WERI-Rb-1 (cell line): ENCODE data around the gene FIBCD1.

Experiments used
- DNase-seq: peaks from one replicate; pipeline ENCODE4 v3.0.0-alpha.2; 2020
- H3K27ac ChIP-seq: fragments of 250-450 bp; sonication (Bioruptor Pico); 2 replicates; pipeline ENCODE4 v1.5.1; 2020; ENCODE audit warnings: mild to moderate bottlenecking, moderate library complexity
- H3K27me3 ChIP-seq: fragments of 250-450 bp; sonication (Bioruptor Pico); 2 replicates; pipeline ENCODE4 v1.5.1; 2021; ENCODE audit warnings: mild to moderate bottlenecking, low read depth, moderate library complexity; ENCODE audit not compliant: insufficient read depth, severe bottlenecking
- H3K36me3 ChIP-seq: fragments of 250-450 bp; sonication (Bioruptor Pico); 2 replicates; pipeline ENCODE4 v1.5.1; 2020; ENCODE audit warnings: mild to moderate bottlenecking, moderate library complexity
- H3K4me3 ChIP-seq: 2 replicates; pipeline ENCODE4 v1.5.1; 2011; ENCODE audit warnings: low read depth, mild to moderate bottlenecking, control low read depth, low read length
- H3K9me3 ChIP-seq: fragments of 250-450 bp; sonication (Bioruptor Pico); 2 replicates; pipeline ENCODE4 v1.5.1; 2021; ENCODE audit warnings: mild to moderate bottlenecking, moderate library complexity; ENCODE audit not compliant: severe bottlenecking
- TF ChIP-seq, protein P1 (sequence below): IDR thresholded peaks from 2 replicates; pipeline ENCODE4 v1.5.1; 2011; ENCODE audit warnings: low read depth, mild to moderate bottlenecking, control low read depth, inconsistent platforms, low read length

Gene FIBCD1

DNA sequence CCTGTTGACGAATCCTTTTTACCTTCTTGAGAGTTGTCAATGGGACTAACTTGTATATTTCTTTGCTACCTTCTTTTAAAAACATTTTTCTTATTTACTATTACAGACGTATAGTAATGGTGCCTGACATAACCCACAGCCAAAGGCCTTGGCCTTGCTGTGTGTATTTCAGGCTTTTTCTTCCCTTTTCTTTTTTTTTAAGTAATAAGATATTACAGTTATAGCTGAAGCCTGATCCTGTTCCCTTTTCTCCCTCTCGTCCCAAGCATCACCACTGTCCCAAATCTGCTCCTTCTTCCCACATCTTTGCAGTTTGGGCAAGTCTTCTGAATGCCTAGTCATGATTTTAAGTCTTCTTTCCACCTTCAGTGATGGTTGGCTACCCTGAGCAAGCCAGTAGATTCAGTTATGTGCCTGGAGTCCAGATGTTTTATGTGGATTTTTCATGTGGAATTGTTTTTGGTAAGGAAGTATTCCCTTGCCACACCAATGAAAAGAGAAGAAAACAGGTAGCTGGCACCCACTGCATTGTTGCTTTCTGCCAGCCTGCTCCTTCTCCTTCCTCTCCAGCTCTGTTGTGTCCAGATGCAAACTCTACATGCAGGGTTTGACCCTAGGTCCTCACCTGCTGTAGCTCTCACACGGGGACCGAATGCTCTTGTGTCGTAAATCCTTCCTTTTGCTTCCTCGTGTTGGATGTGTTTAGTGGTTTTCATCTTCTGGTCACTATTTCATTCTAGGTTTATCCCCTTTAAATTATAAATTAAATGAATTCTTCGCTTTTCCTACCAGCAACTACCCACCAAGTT lies 77.5 kb downstream of the FIBCD1 start:
- Histone ChIP-seq H3K9me3 (no peaks in the 10 kb centered on the region), H3K27ac (no peak overlapping the region), H3K36me3 (peaks cover 94% of the 10 kb centered on the region), H3K27me3 (no peaks in the 10 kb centered on the region), H3K4me3 (no peak overlapping the region)
- no peak for DNase-seq
- TF ChIP-seq, protein P1, sequence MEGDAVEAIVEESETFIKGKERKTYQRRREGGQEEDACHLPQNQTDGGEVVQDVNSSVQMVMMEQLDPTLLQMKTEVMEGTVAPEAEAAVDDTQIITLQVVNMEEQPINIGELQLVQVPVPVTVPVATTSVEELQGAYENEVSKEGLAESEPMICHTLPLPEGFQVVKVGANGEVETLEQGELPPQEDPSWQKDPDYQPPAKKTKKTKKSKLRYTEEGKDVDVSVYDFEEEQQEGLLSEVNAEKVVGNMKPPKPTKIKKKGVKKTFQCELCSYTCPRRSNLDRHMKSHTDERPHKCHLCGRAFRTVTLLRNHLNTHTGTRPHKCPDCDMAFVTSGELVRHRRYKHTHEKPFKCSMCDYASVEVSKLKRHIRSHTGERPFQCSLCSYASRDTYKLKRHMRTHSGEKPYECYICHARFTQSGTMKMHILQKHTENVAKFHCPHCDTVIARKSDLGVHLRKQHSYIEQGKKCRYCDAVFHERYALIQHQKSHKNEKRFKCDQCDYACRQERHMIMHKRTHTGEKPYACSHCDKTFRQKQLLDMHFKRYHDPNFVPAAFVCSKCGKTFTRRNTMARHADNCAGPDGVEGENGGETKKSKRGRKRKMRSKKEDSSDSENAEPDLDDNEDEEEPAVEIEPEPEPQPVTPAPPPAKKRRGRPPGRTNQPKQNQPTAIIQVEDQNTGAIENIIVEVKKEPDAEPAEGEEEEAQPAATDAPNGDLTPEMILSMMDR: no peak

DNA sequence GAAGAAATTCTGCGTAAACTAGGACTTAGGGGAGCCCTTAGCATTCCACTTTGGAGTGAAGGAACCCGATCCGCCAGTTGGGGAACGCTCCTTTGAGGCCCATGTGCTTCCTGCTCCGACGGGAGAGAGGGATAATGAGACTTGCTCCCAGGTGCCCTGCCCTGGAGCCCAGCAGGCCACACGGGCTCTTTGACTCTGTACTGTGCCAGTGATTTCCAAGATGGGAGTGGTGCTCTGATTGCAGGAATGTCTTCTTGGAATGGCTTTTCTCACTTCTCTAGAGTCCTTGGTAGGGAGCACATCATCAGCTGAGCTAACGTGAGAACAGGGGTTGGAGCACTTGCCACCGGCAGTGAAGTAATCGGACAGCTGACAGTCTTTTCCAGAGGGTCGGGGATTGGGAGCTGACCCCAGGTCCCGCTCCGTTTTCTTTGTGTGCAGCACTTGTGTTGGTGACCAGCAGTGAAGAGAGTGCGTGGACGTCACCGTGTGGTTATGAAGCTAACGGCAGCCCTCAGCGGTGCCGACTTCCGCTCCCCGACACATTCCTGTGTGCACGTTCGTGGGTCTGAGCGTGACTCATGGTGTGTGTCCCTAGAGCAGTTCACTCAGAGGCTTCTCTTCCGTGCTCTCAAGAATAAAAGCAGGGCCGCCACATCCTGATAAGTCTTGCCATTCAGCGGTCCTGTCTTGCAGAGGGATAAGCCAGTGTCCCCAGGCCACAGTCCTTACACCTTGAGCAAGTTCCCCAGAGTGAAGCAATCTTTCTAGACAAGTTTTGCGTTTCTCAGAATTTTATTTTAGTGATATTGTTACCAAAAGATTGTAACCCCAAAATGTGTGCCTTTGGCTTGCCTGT lies 78.4 kb downstream of the FIBCD1 start:
- Histone ChIP-seq H3K9me3 (no peaks in the 10 kb centered on the region), H3K27me3 (no peaks in the 10 kb centered on the region), H3K4me3 (no peak overlapping the region), H3K27ac (no peak overlapping the region), H3K36me3 (peaks cover 95% of the 10 kb centered on the region)
- DNase-seq: no peak
- TF ChIP-seq, protein P1: no peak

DNA sequence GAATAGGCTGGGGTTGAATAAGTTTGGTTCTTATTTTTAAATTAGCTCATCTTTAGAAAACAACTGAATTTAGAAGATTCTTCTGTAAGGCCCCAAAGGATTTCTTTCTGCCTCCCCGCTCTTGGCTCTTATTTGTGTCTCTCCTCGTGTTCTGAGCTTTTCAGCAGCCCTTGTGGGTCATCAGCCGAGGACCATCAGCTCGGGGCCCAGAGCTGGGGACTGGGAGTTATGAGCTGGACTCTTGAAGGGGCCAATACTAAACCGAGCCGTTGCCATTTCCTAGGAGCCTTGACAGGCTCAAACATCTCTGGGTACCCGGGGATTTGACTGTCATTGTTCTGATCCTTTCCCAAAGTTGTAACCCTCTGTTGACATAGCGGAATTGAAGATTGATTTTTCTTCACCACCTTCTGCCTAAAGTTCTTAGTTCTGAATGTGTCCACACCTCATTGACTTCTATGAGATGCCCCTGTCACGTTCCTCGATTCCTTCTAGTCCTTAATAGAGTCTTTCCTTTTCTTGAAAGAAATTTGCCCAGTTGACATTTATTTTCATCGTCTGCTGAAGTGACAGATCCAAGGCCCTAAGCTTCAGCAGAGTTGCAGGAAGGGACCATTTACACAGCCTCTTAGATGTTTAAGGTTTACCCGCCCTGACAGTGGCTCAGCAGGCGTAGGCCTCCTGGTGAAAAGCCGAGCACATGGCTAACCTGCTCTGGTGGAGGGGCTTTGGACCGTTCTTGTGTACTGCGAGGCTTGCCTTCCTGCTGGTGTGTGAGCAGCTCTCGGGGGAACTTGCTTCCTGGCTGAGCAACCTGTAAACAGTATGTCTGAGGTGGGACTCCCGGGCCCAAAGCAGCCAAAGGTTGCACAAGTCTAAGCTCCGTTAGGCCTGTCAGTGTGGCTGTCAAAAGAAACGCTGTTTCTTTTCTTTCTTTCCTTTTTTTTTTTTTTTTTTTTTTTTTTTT lies 80.0 kb downstream of the FIBCD1 start:
- Histone ChIP-seq H3K4me3 (no peak overlapping the region), H3K27ac (no peak overlapping the region)

DNA sequence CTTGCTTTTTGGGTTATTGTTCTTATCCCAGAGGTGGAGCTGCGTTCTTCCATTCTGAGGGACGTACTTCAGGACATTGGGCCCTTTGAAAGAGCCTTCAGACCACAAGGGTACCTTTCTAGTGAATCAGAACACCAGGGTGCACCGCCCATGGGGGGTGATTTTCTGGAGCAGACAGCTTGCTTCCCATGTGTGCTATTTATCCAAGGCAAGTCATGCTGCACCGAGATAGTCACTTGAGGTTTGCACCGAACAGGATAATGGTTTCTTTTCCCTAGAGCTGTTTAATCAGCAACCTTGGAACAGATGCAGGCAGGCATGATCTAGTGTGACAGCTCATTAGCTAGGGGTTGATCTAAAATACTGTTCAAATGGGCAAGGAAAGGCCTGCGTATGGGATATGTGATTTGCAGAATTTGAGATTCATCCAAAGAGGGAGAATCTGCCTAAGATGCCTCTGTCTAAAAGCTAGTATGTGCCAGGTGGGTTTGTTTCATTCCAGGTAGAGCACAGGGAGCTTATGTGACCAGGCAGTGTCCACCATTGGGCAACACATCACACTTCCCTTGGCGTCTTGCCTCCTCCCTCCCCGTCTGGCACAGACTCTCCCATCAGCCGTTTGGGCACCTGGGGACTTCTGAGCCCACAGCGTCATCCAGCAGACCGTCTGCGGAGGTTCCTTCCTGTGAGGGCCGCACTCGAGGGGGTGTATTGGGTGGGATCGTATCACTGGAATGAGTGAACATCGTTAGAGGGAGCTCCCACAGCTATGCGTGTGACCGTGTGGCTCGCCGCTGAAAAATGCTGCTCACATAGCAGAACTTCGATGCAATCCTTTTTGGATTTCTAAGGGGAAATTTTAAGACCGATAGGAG lies 80.9 kb downstream of the FIBCD1 start:
- Histone ChIP-seq H3K9me3 (no peaks in the 10 kb centered on the region), H3K4me3 (no peak overlapping the region), H3K27me3 (no peaks in the 10 kb centered on the region), H3K27ac (no peak overlapping the region), H3K36me3 (peaks cover 94% of the 10 kb centered on the region)
- TF ChIP-seq, protein P1: no peak
- no peak for DNase-seq

More for the DNA sequence above, 80.0 kb downstream of the FIBCD1 start:
- Histone ChIP-seq H3K9me3 (no peaks in the 10 kb centered on the region), H3K27me3 (no peaks in the 10 kb centered on the region), H3K36me3 (peaks cover 96% of the 10 kb centered on the region)
- TF ChIP-seq, protein P1: no peak
- no peak for DNase-seq

DNA sequence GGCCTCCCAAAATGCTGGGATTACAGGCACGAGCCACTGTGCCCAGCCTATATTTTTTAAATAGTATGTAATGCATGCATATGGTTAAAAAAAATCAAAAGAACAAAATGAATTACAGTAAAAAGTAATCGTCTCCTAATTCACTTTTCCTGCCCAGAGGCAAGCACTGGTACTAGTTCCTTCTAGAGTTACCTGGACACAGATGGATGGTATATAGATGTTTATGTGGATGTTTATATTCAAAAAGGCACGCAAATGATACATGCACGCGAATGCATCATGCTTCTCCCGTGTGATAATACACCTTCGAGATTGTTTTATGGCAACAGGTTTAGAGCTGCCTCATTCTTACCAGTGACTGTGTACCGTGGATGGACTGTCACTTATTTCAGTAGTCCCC lies 82.6 kb downstream of the FIBCD1 start:
- DNase-seq: no peak
- H3K27me3 ChIP-seq: no peaks in the 10 kb centered on the region
- H3K9me3 ChIP-seq: no peaks in the 10 kb centered on the region
- H3K4me3 ChIP-seq: no peak overlapping the region
- H3K27ac ChIP-seq: no peak overlapping the region
- H3K36me3 ChIP-seq: peaks cover 81% of the 10 kb centered on the region
- TF ChIP-seq, protein P1: no peak
